Measurements from ENCODE around the gene ELF4.

- TF ChIP-seq, protein P1, sequence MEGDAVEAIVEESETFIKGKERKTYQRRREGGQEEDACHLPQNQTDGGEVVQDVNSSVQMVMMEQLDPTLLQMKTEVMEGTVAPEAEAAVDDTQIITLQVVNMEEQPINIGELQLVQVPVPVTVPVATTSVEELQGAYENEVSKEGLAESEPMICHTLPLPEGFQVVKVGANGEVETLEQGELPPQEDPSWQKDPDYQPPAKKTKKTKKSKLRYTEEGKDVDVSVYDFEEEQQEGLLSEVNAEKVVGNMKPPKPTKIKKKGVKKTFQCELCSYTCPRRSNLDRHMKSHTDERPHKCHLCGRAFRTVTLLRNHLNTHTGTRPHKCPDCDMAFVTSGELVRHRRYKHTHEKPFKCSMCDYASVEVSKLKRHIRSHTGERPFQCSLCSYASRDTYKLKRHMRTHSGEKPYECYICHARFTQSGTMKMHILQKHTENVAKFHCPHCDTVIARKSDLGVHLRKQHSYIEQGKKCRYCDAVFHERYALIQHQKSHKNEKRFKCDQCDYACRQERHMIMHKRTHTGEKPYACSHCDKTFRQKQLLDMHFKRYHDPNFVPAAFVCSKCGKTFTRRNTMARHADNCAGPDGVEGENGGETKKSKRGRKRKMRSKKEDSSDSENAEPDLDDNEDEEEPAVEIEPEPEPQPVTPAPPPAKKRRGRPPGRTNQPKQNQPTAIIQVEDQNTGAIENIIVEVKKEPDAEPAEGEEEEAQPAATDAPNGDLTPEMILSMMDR (IDR thresholded peaks at IDR 0.05) = no peak
- TF ChIP-seq POLR2A (IDR thresholded peaks at IDR 0.05) = no peak
Observed at GRCh38 chrX:130139474-130140201, 29.3 kb upstream of the ELF4 start.

All from body of pancreas (tissue), 4 donors.